HepG2 (cell line): Measurements from ENCODE around the gene MATR3. TPM values are rescaled to one million over a fixed set of nuclear protein-coding genes. Genes with fewer than 3 reads are reported as not detected.

Experiments used
- ATAC-seq: fragments of 200-7000 bp; cut with Tn5 transposase; 3 replicates; pipeline ENCODE4 v1.9.1; 2020; ENCODE audit warnings: mild to moderate bottlenecking, moderate library complexity
- BruUV-seq: library from RNA; stranded (reverse); fragments of 400-500 nt; replicated peaks from 2 replicates; lab custom pipeline; 2021; lab: Mats Ljungman, UMichigan
- CTCF ChIA-PET: fragments of 300-600 bp; formaldehyde crosslinking; extraction: SDS; loops from one replicate; lab custom pipeline; 2021; ENCODE audit warnings: low total read pairs, inconsistent platforms, low intra/inter-chr PET ratio; lab: Yijun Ruan, JAX
- POLR2A ChIA-PET: fragments of 350-600 bp; sonication (Branson Sonifier 250); formaldehyde crosslinking; loops from one replicate; lab custom pipeline; 2020; ENCODE audit warnings: antibody characterized with exemption, inconsistent platforms; lab: Yijun Ruan, JAX
- DNase-seq: peaks from one replicate; pipeline ENCODE4 v3.0.0-alpha.2; 2015; ENCODE audit warnings: low spot score
- FAIRE-seq: peaks from 3 replicates; lab custom pipeline; 2011; peaks lifted over from hg19 to GRCh38; lab: Jason Lieb, UNC
- H2AFZ ChIP-seq: one replicate; pipeline ENCODE4 v1.6.1; 2011; ENCODE audit warnings: low read length, inconsistent platforms
- H3K27ac ChIP-seq: fragments of 300-600 bp; 3 replicates; pipeline ENCODE4 v1.8.0; 2011; ENCODE audit warnings: mixed run types, mild to moderate bottlenecking, mixed read lengths, low read length, inconsistent platforms; ENCODE audit not compliant: insufficient read depth; ENCODE audit errors: extremely low read length
- H3K27me3 ChIP-seq, 2 experiments: fragments of 200-600 bp in 1 of 2; 2 replicates in 1 of 2; 3 replicates in 1 of 2; pipeline versions ENCODE4 v1.6.0 to v1.8.0; 2011; ENCODE audit warnings: low read length in 2 of 2, mild to moderate bottlenecking in 2 of 2, moderate library complexity in 2 of 2, inconsistent platforms in 1 of 2; ENCODE audit not compliant: insufficient read depth in 2 of 2, control insufficient read depth in 1 of 2
- H3K36me3 ChIP-seq, 2 experiments: fragments of 200-600 bp in 1 of 2; replicated peaks in 1 of 2; 2 replicates in 1 of 2; 3 replicates in 1 of 2; pipeline versions ENCODE4 v1.5.1 to v1.8.0; 2011; ENCODE audit warnings: low read length in 2 of 2, inconsistent platforms in 1 of 2; ENCODE audit not compliant: insufficient read depth in 2 of 2, control insufficient read depth in 1 of 2
- H3K4me1 ChIP-seq: 2 replicates; pipeline ENCODE4 v1.5.1; 2012; ENCODE audit warnings: low read length, inconsistent platforms; ENCODE audit not compliant: insufficient read depth
- H3K4me2 ChIP-seq: 2 replicates; pipeline ENCODE4 v1.6.0; 2011; ENCODE audit warnings: low read depth, low read length, inconsistent platforms
- H3K4me3 ChIP-seq, 3 experiments: fragments of 200-600 bp in 1 of 3; sonication (generic), shearing (Covaris generic) in 1 of 3; replicated peaks in 1 of 3; 2 replicates each; pipeline ENCODE4 v1.5.1; 2011 to 2016; ENCODE audit warnings: low read length in 3 of 3, inconsistent platforms in 2 of 3, low read depth in 2 of 3, mild to moderate bottlenecking in 2 of 3, control low read depth in 1 of 3, mixed read lengths in 1 of 3; ENCODE audit not compliant: insufficient read depth in 1 of 3
- H3K79me2 ChIP-seq: one replicate; pipeline ENCODE4 v1.6.1; 2011; ENCODE audit warnings: low read length, inconsistent platforms; ENCODE audit not compliant: insufficient read depth
- H3K9ac ChIP-seq: 2 replicates; pipeline ENCODE4 v1.6.0; 2011; ENCODE audit warnings: mild to moderate bottlenecking, low read depth, low read length, inconsistent platforms; ENCODE audit not compliant: insufficient read depth
- H3K9me3 ChIP-seq: 2 replicates; pipeline ENCODE4 v1.5.1; 2012; ENCODE audit warnings: mild to moderate bottlenecking, low read length
- H4K20me1 ChIP-seq: 2 replicates; pipeline ENCODE4 v1.6.0; 2011; ENCODE audit warnings: inconsistent platforms, mild to moderate bottlenecking, low read length, moderate library complexity; ENCODE audit not compliant: insufficient read depth
- AHDC1 ChIP-seq: sonication (generic); formaldehyde crosslinking; IDR thresholded peaks from 2 replicates; pipeline ENCODE4 v1.5.1; 2020; ENCODE audit warnings: mild to moderate bottlenecking, missing genetic modification reagents, borderline replicate concordance
- FIP1L1 ChIP-seq: fragments of 200-400 bp; formaldehyde crosslinking; IDR thresholded peaks from 2 replicates; pipeline ENCODE4 v1.6.1; 2018; ENCODE audit warnings: low read depth, mild to moderate bottlenecking, low read length, moderate library complexity, borderline replicate concordance; ENCODE audit not compliant: insufficient read depth
- HOXD1 ChIP-seq: sonication (generic); formaldehyde crosslinking; IDR thresholded peaks from 2 replicates; pipeline ENCODE4 v1.5.0; 2020; ENCODE audit warnings: missing genetic modification reagents
- MTF2 ChIP-seq: sonication (generic); formaldehyde crosslinking; IDR thresholded peaks from 2 replicates; pipeline ENCODE4 v1.5.0; 2020; ENCODE audit warnings: missing genetic modification reagents, borderline replicate concordance
- PHF8 ChIP-seq: sonication (generic); formaldehyde crosslinking; IDR thresholded peaks from 2 replicates; pipeline ENCODE4 v1.5.0; 2020; ENCODE audit warnings: missing genetic modification reagents
- ZBTB20 ChIP-seq: sonication (generic); formaldehyde crosslinking; IDR thresholded peaks from 2 replicates; pipeline ENCODE4 v1.8.1; 2023; ENCODE audit warnings: missing genetic modification reagents, low read depth, mild to moderate bottlenecking, borderline replicate concordance
- ZNF275 ChIP-seq: sonication (generic); formaldehyde crosslinking; IDR thresholded peaks from 2 replicates; pipeline ENCODE4 v1.8.0; 2022; ENCODE audit warnings: missing genetic modification reagents, mild to moderate bottlenecking, inconsistent platforms, borderline replicate concordance
- ZNF543 ChIP-seq: sonication (generic); formaldehyde crosslinking; IDR thresholded peaks from 2 replicates; pipeline ENCODE4 v1.4.0; 2020; ENCODE audit warnings: mild to moderate bottlenecking, missing genetic modification reagents
- ZNF710 ChIP-seq: sonication (generic); formaldehyde crosslinking; IDR thresholded peaks from 2 replicates; pipeline ENCODE4 v1.5.0; 2020; ENCODE audit warnings: mild to moderate bottlenecking, missing genetic modification reagents, borderline replicate concordance
- WGBS: methylation state at CpG from one replicate; pipeline ENCODE4 v1.1.6; 2017; ENCODE audit warnings: low lambda C conversion rate; 5-methylcytosine and 5-hydroxymethylcytosine counted together
- in situ Hi-C: cut with HindIII; loops from 2 replicates; pipeline ENCODE4 v1.10.0; 2017; ENCODE audit warnings: low pct_unique_long_range_greater_than_20kb; ENCODE audit not compliant: extremely low pct_ligation_motif_present
- intact Hi-C: fragments of 100-400 bp; cut with micrococcal nuclease; formaldehyde crosslinking; loops from one replicate; pipeline ENCODE4 v1.10.0; 2022; ENCODE audit not compliant: unreplicated experiment
- polyA plus RNA-seq, 8 experiments: library from polyadenylated mRNA; depleted of rRNA in 3 of 8; stranded (reverse) in 7 of 8; unstranded in 1 of 8; fragments of >200 nt; fragmentation: Illumina TruSeq in 4 of 8; extraction: Trizol in 4 of 8; gene quantifications; 2 replicates each; pipeline versions ENCODE4 v1.2.1 to v1.2.3, GENCODE V29; 2011 to 2016; ENCODE audit warnings: low read depth in 4 of 8, missing spikeins in 1 of 8, mixed read lengths in 1 of 8; ENCODE audit not compliant: insufficient read depth in 1 of 8
- total RNA-seq, 5 experiments: library from RNA; depleted of rRNA; stranded (reverse); fragments of >200 nt; fragmentation: Illumina TruSeq; extraction: Trizol; gene quantifications; 2 replicates each; pipeline ENCODE4 v1.2.3, GENCODE V29; 2016; ENCODE audit warnings: low read depth in 1 of 5

Gene MATR3
- total and polyA plus RNA-seq, 2 of the 13 experiments (the other 11 are each of a cell fraction or from before 2014, with no cell fraction given): 94.2 to 341 TPM

- no peaks in the 10 kb centered on the region for H3K9me3 ChIP-seq
- H3K79me2 ChIP-seq: no peaks in the 10 kb centered on the region
- CTCF ChIA-PET: no interaction called here
- H3K9ac ChIP-seq: no peak overlapping the region
- H3K27me3 ChIP-seq: no peaks in the 10 kb centered on the region
- FAIRE-seq: no peak
- TF ChIP-seq AHDC1 (CRISPR knock-in tag) (no peak), HOXD1 (no peak), ZNF543 (no peak), ZBTB20 (no peak), MTF2 (no peak), PHF8 (CRISPR knock-in tag) (no peak), ZNF710 (CRISPR knock-in tag) (no peak), FIP1L1 (no peak), ZNF275 (no peak)
- TF ChIP-seq, all 625 proteins: peak for 0
- POLR2A ChIA-PET: no interaction called here
- in situ Hi-C loops (loop anchor here (25.0 kb wide), 1 partner anchor 289 kb away; no protein-coding TSS in a partner anchor), intact Hi-C loops (no loop called here)
- no peaks in the 10 kb centered on the region for H4K20me1 ChIP-seq
- H3K36me3 ChIP-seq: no peaks in the 10 kb centered on the region
- ATAC-seq: no peak
- H2AFZ ChIP-seq: no peak overlapping the region
- H3K4me1 ChIP-seq: peaks cover 8% of the 10 kb centered on the region; the same call in 1 of the 2 replicates
- H3K4me2 ChIP-seq: no peak overlapping the region
- 65% methylated on average over 4 of the region's 4 CpGs for WGBS
- BruUV-seq: no TSS peak
- H3K27ac ChIP-seq: no peak overlapping the region
- DNase-seq: no peak
- no peak overlapping the region for H3K4me3 ChIP-seq
Observed at GRCh38 chr5:139251695-139252288, 41.7 kb upstream of the MATR3 start.
